Right lobe of liver (tissue), 6 donors: ENCODE results near the gene PASK. TPM values are rescaled to one million over a fixed set of nuclear protein-coding genes. Genes with fewer than 3 reads are reported as not detected.

Experiments used
- ATAC-seq, 4 donors: fragments of 200-7000 bp; cut with Tn5 transposase; one replicate each; pipeline ENCODE4 v1.9.1; 2020; ENCODE audit warnings: mild to moderate bottlenecking in 4 of 4, moderate library complexity in 4 of 4
- DNase-seq, 3 donors: peaks; one replicate each; pipeline ENCODE4 v3.0.0-alpha.2; 2020
- H3K27ac ChIP-seq, 3 donors: fragments of 200-600 bp; one replicate each; pipeline ENCODE4 v1.8.0; 2022
- H3K27me3 ChIP-seq, 2 donors: fragments of 200-600 bp; one replicate each; pipeline ENCODE4 v1.8.0; 2022
- H3K36me3 ChIP-seq, 4 donors: fragments of 200-600 bp; sonication (generic) in 1 of 4; one replicate each; pipeline versions ENCODE4 v1.5.1 to v1.8.0; 2017 to 2022; ENCODE audit warnings: control low read depth in 1 of 4
- H3K4me1 ChIP-seq, 4 donors: fragments of 200-600 bp; sonication (generic) in 1 of 4; one replicate each; pipeline versions ENCODE4 v1.5.1 to v1.8.0; 2017 to 2022; ENCODE audit warnings: control low read depth in 1 of 4
- H3K4me3 ChIP-seq, 3 donors: fragments of 200-600 bp; one replicate each; pipeline ENCODE4 v1.8.0; 2022
- H3K9me3 ChIP-seq, 4 donors: fragments of 200-600 bp; sonication (generic) in 1 of 4; one replicate each; pipeline versions ENCODE4 v1.5.1 to v1.8.0; 2017 to 2022; ENCODE audit warnings: control low read depth in 1 of 4
- POLR2A ChIP-seq: fragments of 450-650 bp; IDR thresholded peaks from one replicate; pipeline ENCODE4 v1.6.1; 2017; ENCODE audit warnings: antibody characterized with exemption, mild to moderate bottlenecking
- WGBS: methylation state at CpG from one replicate; pipeline ENCODE4 v1.1.6; 2018; ENCODE audit warnings: low coverage, low lambda C conversion rate; ENCODE audit not compliant: insufficient coverage; ENCODE audit errors: missing lambda C conversion rate; 5-methylcytosine and 5-hydroxymethylcytosine counted together
- intact Hi-C, 2 donors: fragments of 100-400 bp; cut with DNase I; formaldehyde crosslinking; loops; one replicate each; pipeline versions ENCODE4 v1.11.2 to v1.14.1; 2022
- total RNA-seq, 6 experiments: library from RNA; depleted of rRNA in 2 of 6; stranded (reverse); fragments of >200 nt in 2 of 6; fragmentation: NEBNext Ultra II Directional in 3 of 6; extraction: Animal tissue kit (Norgen Biotek cat#: 25700) in 3 of 6; gene quantifications; one replicate each; pipeline versions ENCODE4 v1.1.0 to v1.2.4, GENCODE V29; 2016 to 2023
- TF ChIP-seq, protein P1 (sequence below), 4 donors: fragments of 200-600 bp in 3 of 4; fragments of 450-650 bp in 1 of 4; IDR thresholded peaks; one replicate each; pipeline versions ENCODE4 v1.5.1 to v1.8.0; 2016 to 2022; ENCODE audit warnings: antibody characterized with exemption in 4 of 4, mild to moderate bottlenecking in 2 of 4
- donor health status: DM: no; HTN: yes; CAD: no.
- donor health status: DM: no; HTN: no; CAD: no.
- donor health status: DM: no; HTN: no; CAD: no.
- donor health status: DM: no; HTN: yes; CAD: no.
- donor health status: DM: no; HTN: yes; CAD: no.

Gene PASK
- total RNA-seq, 6 experiments from 2014 or later, result 2.0 to 4.2 (median 3.4) TPM

DNA sequence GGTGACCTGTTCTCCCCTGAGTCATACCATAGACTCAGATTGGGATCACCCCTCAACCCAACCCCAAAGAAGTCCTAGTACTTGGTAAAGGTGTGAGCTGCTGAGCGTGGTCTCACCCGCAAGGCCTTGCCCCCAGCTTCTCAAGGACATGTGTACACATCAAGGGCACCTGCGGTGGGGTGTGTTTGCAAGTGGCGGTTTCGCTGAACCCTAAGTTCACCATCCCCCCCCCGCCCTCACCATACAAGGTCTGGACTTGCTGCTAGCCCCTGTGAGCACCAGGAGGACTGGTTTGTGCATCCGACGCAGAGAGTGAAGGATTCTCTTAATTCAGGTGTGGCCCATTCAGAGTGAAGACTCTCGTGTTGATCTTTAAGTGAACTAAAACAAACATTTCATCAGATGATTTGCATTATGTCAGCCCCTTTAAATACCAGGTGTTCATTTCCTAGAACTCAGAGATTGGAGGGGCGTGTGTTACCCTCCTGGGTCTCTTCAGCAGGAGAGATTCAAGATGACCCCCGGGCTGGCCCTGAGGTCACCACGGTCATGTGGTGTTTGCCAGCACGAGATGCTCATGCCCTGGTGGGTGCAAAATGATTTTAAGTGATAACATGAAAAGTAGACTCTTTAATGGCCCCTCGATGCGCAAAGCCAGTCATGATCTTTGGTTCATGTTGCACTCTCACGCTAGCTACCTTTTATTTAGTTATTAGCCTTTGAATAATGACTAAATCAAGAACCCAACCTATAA lies 75.0 kb downstream of the PASK start:
- no peak overlapping the region for H3K4me3 ChIP-seq
- no peak overlapping the region for H3K27ac ChIP-seq
- H3K9me3 ChIP-seq, result no peaks in the 10 kb centered on the region
- H3K4me1 ChIP-seq, result peaks cover 0 to 4% (median under 1%) of the 10 kb centered on the region in 4 donors
- intact Hi-C loops, result no loop called here
- ATAC-seq (no peak), DNase-seq (no peak)
- TF ChIP-seq, protein P1, sequence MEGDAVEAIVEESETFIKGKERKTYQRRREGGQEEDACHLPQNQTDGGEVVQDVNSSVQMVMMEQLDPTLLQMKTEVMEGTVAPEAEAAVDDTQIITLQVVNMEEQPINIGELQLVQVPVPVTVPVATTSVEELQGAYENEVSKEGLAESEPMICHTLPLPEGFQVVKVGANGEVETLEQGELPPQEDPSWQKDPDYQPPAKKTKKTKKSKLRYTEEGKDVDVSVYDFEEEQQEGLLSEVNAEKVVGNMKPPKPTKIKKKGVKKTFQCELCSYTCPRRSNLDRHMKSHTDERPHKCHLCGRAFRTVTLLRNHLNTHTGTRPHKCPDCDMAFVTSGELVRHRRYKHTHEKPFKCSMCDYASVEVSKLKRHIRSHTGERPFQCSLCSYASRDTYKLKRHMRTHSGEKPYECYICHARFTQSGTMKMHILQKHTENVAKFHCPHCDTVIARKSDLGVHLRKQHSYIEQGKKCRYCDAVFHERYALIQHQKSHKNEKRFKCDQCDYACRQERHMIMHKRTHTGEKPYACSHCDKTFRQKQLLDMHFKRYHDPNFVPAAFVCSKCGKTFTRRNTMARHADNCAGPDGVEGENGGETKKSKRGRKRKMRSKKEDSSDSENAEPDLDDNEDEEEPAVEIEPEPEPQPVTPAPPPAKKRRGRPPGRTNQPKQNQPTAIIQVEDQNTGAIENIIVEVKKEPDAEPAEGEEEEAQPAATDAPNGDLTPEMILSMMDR (IDR thresholded peaks at IDR 0.05), result no peak
- H3K27me3 ChIP-seq, result no peaks in the 10 kb centered on the region
- 84% methylated on average over 9 of the region's 16 CpGs for WGBS
- H3K36me3 ChIP-seq, result peaks cover 0 to 52% (median 3%) of the 10 kb centered on the region in 4 donors

DNA sequence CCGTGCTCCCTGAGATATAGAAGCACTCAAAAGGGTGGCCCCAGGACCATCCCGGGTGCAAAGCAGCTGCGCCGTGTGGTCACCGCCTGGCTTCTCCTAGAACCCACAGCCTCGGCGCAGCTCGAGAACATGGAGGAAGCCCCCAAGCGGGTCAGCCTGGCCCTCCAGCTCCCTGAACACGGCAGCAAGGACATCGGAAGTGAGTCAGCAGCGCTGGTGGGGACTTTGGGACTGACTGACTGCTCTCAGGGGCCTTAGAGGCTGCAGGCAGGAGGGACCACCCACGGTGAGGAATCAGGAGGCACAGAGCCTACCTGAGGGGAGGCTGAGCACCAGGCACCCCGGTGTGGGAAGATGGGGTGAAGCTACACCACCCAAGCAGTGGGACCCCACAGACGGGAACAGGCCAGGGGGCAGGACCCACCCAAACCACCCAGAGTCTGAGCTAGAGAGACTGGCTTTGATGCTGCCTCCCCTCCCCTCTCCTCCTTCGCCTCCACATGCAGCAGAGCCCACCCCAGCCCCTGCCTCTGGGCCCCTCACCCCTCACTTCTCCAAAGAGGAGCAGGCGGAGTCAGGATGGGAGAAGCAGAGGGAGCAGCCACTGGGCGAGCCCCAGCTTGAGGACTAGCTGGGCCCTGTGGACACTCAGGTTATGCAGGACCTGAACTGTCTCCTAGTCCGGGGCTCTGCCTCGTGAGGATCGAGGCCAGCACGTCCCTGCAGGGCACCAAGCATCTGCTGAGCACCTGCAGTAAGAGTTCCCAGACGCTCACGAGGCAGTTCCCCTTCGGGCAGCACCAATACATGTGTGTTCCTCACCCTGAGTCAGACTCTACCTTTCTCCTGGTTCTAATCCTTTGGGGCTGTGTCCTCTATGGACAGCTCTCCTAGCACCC lies 75.9 kb downstream of the PASK start:
- Histone ChIP-seq H3K9me3 (no peaks in the 10 kb centered on the region), H3K27me3 (no peaks in the 10 kb centered on the region), H3K4me1 (no peaks in the 10 kb centered on the region), H3K27ac (no peak overlapping the region), H3K4me3 (no peak overlapping the region), H3K36me3 (peaks cover 0 to 57% (median 4%) of the 10 kb centered on the region in 4 donors)
- WGBS, result 80% methylated on average over 1 of the region's 25 CpGs
- intact Hi-C loops, result no loop called here
- no peak for TF ChIP-seq POLR2A
- TF ChIP-seq, protein P1 (IDR thresholded peaks at IDR 0.05), result no peak
- DNase-seq, result no peak
- no peak for ATAC-seq

DNA sequence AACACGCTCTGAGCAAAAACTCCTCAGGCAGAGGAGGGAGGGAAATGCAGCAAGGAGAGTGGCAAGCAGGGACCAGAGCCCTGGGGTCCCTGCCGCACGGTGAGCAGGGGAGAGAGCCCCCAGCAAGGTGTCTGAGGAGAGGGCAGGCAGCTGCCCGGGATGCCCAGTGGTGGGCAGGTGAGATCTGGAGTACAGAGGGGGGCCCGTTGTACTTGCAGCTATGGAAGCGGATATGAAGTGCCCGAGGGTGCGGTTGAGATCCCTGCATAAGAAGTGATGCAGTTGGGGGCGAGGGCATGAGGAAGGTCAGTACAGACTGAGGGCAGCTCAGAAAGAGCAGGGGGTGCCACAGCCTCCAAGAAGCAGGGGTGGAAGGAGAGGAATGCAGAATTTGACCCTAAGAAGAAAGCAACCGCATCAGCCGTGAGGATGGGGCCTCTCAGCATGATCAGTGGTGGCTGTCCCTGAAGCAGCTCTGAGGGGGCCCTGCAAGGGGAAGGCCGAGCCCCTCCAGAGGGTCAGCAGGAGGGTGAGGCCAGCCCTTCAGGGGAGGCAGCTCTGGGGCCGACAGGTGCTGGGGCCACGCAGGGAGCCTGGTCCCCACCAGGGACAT lies 76.6 kb downstream of the PASK start:
- no peak overlapping the region for H3K27ac ChIP-seq
- H3K9me3 ChIP-seq, result no peaks in the 10 kb centered on the region
- WGBS, result 100% methylated on average over 2 of the region's 14 CpGs
- TF ChIP-seq POLR2A, result no peak
- TF ChIP-seq, protein P1 (IDR thresholded peaks at IDR 0.05), result no peak
- intact Hi-C loops, result no loop called here
- no peak overlapping the region for H3K4me3 ChIP-seq
- H3K27me3 ChIP-seq, result no peaks in the 10 kb centered on the region
- DNase-seq (no peak), ATAC-seq (no peak)
- peaks cover 0 to 62% (median 4%) of the 10 kb centered on the region in 4 donors for H3K36me3 ChIP-seq
- H3K4me1 ChIP-seq, result no peaks in the 10 kb centered on the region

DNA sequence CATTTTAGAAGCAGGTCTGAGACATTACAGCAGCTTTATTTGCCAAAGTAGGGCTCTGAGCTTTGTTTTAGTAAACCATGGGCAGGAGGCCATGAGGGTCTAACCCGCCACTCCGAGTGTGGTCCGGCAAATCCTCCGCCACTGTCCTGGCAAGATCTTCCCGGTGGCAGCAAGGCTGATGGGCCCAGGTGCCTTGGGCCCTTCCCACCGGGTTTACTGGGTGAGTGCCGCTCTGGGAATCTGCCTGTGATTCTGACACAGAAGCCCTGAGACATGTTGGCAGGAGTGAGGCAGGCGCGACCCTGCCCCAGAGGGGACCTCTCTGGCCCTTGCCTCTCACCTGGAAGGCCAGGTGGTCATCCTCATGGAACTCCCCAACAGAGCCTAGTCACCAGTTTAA lies 77.1 kb downstream of the PASK start:
- Histone ChIP-seq H3K36me3 (peaks cover 0 to 64% (median 4%) of the 10 kb centered on the region in 4 donors), H3K4me3 (no peak overlapping the region), H3K27me3 (no peaks in the 10 kb centered on the region), H3K9me3 (no peaks in the 10 kb centered on the region), H3K4me1 (no peaks in the 10 kb centered on the region), H3K27ac (no peak overlapping the region)
- intact Hi-C loops, result no loop called here
- DNase-seq (no peak), ATAC-seq (no peak)
- TF ChIP-seq, protein P1 (IDR thresholded peaks at IDR 0.05), result no peak
- no peak for TF ChIP-seq POLR2A
- no CpG with 5 or more reads among the region's 9 CpGs for WGBS
